ENCODE results near the gene FAM240B.

- no peak for TF ChIP-seq CTCF (IDR thresholded peaks at IDR 0.05; ENCODE audit: low read depth, low read length)
- TF ChIP-seq POLR2A (IDR thresholded peaks at IDR 0.05; ENCODE audit: extremely low read depth, insufficient read length) = no peak
These were observed 42.2 kb downstream of the FAM240B start for GRCh38 chr9:38677660-38678303.
